PFSK-1 (cell line): ENCODE results near the gene LRCOL1.

ENCODE experiments used
- POLR2AphosphoS5 ChIP-seq: IDR thresholded peaks from 2 replicates; pipeline ENCODE4 v1.6.1; 2012; ENCODE audit warnings: low read depth, mild to moderate bottlenecking, control low read depth, low read length, moderate library complexity
- REST ChIP-seq, 2 experiments: IDR thresholded peaks; 2 replicates each; pipeline versions ENCODE4 v1.6.1 to v1.8.0; 2011 to 2012; ENCODE audit warnings: low read depth in 2 of 2, low read length in 2 of 2, control low read depth in 1 of 2, inconsistent platforms in 1 of 2, mild to moderate bottlenecking in 1 of 2, moderate library complexity in 1 of 2; ENCODE audit not compliant: insufficient read depth in 1 of 2
- TAF1 ChIP-seq: IDR thresholded peaks from 2 replicates; pipeline ENCODE4 v1.6.1; 2012; ENCODE audit warnings: low read length, control low read depth, borderline replicate concordance; ENCODE audit not compliant: insufficient read depth

DNA sequence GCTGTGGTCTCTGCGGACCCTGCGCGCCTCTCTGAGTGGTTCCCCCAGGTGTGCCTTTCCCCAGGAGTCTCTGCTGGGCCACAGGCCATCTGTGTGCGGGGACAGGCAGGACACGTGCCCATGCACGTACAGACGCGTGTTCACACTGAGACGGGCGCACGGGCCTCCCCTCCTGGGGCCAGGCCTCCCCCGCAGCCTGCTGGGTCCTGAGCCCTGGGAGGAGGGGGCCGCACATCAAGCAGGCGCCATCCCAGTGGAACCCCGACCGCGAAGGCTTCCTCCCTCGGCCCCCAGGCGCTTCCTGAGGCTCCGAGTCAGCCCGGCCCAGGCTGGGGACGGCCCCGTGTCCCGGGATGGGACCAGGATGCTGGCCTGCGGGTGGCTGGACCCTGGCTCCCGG lies 39.7 kb downstream of the LRCOL1 start:
- TF ChIP-seq REST (IDR thresholded peaks at IDR 0.05; ENCODE audit: insufficient read depth in 1 of 2, low read depth in 2 of 2, low read length in 2 of 2) (no peak), POLR2AphosphoS5 (no peak), TAF1 (no peak)
